ENCODE results near the gene CAGE1.

CAGE1 gene

DNA sequence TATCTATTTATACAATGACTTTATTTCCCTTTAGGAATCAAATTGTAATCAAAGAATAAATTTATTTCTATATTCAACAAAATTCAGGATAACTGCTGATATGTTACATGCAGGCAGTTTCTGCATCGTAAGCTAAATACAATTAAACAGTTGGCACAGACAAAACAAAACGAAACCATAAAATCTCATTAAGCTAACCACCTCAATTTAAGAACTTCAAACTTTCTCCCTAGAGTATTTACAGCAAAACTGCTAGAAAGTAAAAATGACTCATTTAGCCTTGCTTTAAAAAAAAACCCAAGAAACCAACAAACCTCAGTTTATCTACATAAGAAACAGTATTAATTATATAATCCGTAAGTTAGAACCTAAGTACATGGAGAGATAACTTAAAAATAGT lies 93.6 kb downstream of the CAGE1 start:
- Histone ChIP-seq H4K20me1 (ENCODE audit: control insufficient read depth, insufficient read depth, low read depth, low read length) (no peaks in the 10 kb centered on the region), H3K4me2 (ENCODE audit: low read length) (no peak overlapping the region), H3K9me2 (replicated peaks; ENCODE audit: control insufficient read depth, low read length) (no peaks in the 10 kb centered on the region), H3K36me3 (ENCODE audit: control insufficient read depth, low read length) (peaks cover 90% of the 10 kb centered on the region), H3K4me1 (ENCODE audit: control insufficient read depth, low read length) (no peaks in the 10 kb centered on the region), H3K9me3 (ENCODE audit: control insufficient read depth, insufficient read depth, low read length) (no peaks in the 10 kb centered on the region), H3K79me2 (ENCODE audit: control insufficient read depth, low read length) (peaks cover 5% of the 10 kb centered on the region), H3F3A (ENCODE audit: control insufficient read depth, insufficient read depth) (peaks cover 2% of the 10 kb centered on the region; the same call in 1 of the 2 replicates), H3K27me3 (ENCODE audit: control insufficient read depth, low read length) (no peaks in the 10 kb centered on the region), H3K4me3 (ENCODE audit: low read length) (no peak overlapping the region), H3K27ac (ENCODE audit: low read depth, low read length) (no peak overlapping the region)
- TF ChIP-seq EZH2phosphoT487 (IDR thresholded peaks at IDR 0.05; ENCODE audit: borderline replicate concordance, low read length), result no peak
- TF ChIP-seq, protein P1, sequence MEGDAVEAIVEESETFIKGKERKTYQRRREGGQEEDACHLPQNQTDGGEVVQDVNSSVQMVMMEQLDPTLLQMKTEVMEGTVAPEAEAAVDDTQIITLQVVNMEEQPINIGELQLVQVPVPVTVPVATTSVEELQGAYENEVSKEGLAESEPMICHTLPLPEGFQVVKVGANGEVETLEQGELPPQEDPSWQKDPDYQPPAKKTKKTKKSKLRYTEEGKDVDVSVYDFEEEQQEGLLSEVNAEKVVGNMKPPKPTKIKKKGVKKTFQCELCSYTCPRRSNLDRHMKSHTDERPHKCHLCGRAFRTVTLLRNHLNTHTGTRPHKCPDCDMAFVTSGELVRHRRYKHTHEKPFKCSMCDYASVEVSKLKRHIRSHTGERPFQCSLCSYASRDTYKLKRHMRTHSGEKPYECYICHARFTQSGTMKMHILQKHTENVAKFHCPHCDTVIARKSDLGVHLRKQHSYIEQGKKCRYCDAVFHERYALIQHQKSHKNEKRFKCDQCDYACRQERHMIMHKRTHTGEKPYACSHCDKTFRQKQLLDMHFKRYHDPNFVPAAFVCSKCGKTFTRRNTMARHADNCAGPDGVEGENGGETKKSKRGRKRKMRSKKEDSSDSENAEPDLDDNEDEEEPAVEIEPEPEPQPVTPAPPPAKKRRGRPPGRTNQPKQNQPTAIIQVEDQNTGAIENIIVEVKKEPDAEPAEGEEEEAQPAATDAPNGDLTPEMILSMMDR (IDR thresholded peaks at IDR 0.05; ENCODE audit: low read depth, low read length, poor library complexity, severe bottlenecking), result no peak

DNA sequence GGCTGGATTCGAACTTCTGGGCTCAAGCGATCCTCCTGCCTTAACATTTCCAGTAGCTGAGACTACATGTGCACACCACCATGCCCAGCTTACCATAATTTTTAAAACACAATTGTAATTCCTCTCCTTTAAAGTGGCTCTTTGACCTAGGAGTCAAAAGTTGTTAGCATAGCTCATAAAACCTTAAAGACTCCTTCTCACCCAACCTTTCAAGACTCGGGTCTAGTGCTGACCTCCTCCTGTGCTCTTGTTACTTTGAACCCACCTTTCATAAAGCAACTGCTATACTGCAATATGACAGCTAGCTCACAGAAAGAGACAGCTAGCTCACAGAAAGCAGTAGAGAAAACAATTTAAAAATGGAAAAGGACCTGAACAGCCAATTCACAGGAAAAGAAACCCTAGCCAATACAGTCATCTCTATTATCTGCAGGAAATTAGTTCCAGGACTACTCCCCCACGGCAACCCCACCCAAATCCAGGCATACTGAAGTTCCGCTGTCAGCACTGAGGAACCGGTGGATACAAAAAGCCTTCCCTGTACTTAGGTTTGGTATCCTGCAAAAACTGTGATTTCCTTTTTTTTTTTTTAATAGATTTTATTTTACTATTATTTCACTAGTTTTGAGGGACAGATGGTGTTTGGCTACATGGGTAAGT lies 96.8 kb downstream of the CAGE1 start:
- peaks cover 2% of the 10 kb centered on the region; the same call in 1 of the 2 replicates for H3F3A ChIP-seq (ENCODE audit: control insufficient read depth, insufficient read depth)
- H3K4me2 ChIP-seq (ENCODE audit: low read length), result no peak overlapping the region
- H3K27me3 ChIP-seq (ENCODE audit: control insufficient read depth, low read length), result no peaks in the 10 kb centered on the region
- TF ChIP-seq EZH2phosphoT487 (IDR thresholded peaks at IDR 0.05; ENCODE audit: borderline replicate concordance, low read length), result no peak
- no peaks in the 10 kb centered on the region for H3K9me3 ChIP-seq (ENCODE audit: control insufficient read depth, insufficient read depth, low read length)
- peaks cover 90% of the 10 kb centered on the region for H3K36me3 ChIP-seq (ENCODE audit: control insufficient read depth, low read length)
- H3K79me2 ChIP-seq (ENCODE audit: control insufficient read depth, low read length), result no peaks in the 10 kb centered on the region
- H3K9me2 ChIP-seq (replicated peaks; ENCODE audit: control insufficient read depth, low read length), result no peaks in the 10 kb centered on the region
- no peaks in the 10 kb centered on the region for H3K4me1 ChIP-seq (ENCODE audit: control insufficient read depth, low read length)
- H3K4me3 ChIP-seq (ENCODE audit: low read length), result no peak overlapping the region
- no peak overlapping the region for H3K27ac ChIP-seq (ENCODE audit: low read depth, low read length)
- H4K20me1 ChIP-seq (ENCODE audit: control insufficient read depth, insufficient read depth, low read depth, low read length), result no peaks in the 10 kb centered on the region

DNA sequence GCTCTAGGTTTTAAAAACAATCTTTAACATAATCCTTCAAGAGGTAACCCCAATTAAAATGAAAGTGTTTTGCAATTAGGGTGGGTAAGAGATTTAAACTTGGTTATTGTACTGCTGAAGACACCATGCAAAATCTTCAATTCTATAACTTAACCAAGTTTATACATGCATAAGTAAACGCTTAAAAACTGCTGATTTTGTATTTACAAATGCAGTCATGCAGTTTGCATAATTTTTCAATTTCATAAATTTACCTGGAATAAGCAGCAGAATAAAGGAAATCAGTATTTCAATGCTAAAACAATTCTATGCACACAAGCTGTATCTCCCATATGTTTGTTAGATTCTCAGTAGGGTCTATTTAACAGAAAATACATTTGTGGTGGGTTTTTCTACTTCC lies 99.5 kb downstream of the CAGE1 start:
- peaks cover 89% of the 10 kb centered on the region for H3K36me3 ChIP-seq (ENCODE audit: control insufficient read depth, low read length)
- H3K4me1 ChIP-seq (ENCODE audit: control insufficient read depth, low read length), result no peaks in the 10 kb centered on the region
- H3K9me2 ChIP-seq (replicated peaks; ENCODE audit: control insufficient read depth, low read length), result no peaks in the 10 kb centered on the region
- H3K4me2 ChIP-seq (ENCODE audit: low read length), result no peak overlapping the region
- no peaks in the 10 kb centered on the region for H3K27me3 ChIP-seq (ENCODE audit: control insufficient read depth, low read length)
- no peak overlapping the region for H3K27ac ChIP-seq (ENCODE audit: low read depth, low read length)
- H3K79me2 ChIP-seq (ENCODE audit: control insufficient read depth, low read length), result no peaks in the 10 kb centered on the region
- peaks cover 2% of the 10 kb centered on the region; the same call in 1 of the 2 replicates for H3F3A ChIP-seq (ENCODE audit: control insufficient read depth, insufficient read depth)
- no peaks in the 10 kb centered on the region for H3K9me3 ChIP-seq (ENCODE audit: control insufficient read depth, insufficient read depth, low read length)
- H3K4me3 ChIP-seq (ENCODE audit: low read length), result no peak overlapping the region
- H4K20me1 ChIP-seq (ENCODE audit: control insufficient read depth, insufficient read depth, low read depth, low read length), result no peaks in the 10 kb centered on the region
- TF ChIP-seq, protein P1 (IDR thresholded peaks at IDR 0.05; ENCODE audit: low read depth, low read length, poor library complexity, severe bottlenecking), result no peak
- TF ChIP-seq EZH2phosphoT487 (IDR thresholded peaks at IDR 0.05; ENCODE audit: borderline replicate concordance, low read length), result no peak

DNA sequence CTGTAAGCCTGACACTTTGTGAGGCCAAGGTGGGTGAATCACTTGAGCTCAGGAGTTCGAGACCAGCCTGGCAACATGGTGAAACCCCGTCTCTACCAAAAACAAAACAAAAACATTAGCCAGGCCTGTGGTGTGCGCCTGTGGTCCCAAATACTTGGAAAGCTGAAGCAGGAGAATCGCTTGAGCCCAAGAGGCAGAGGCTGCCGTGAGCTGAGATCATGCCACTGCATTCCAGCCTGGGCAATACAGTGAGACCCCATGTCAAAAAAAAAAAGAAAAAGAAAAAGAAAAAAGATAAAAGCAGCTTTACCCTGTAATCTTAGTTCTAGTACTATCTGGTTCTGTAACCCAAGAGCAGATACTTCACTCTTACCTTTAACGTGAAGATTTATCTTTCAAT lies 104.1 kb downstream of the CAGE1 start:
- Histone ChIP-seq H3K79me2 (ENCODE audit: control insufficient read depth, low read length) (no peaks in the 10 kb centered on the region), H3K27ac (ENCODE audit: low read depth, low read length) (no peak overlapping the region), H3K4me2 (ENCODE audit: low read length) (no peak overlapping the region)

More for the DNA sequence above, 104.1 kb downstream of the CAGE1 start:
- Histone ChIP-seq H3F3A (ENCODE audit: control insufficient read depth, insufficient read depth) (peaks cover 7% of the 10 kb centered on the region; the same call in 1 of the 2 replicates), H4K20me1 (ENCODE audit: control insufficient read depth, insufficient read depth, low read depth, low read length) (no peaks in the 10 kb centered on the region), H3K9me2 (replicated peaks; ENCODE audit: control insufficient read depth, low read length) (no peaks in the 10 kb centered on the region), H3K9me3 (ENCODE audit: control insufficient read depth, insufficient read depth, low read length) (no peaks in the 10 kb centered on the region), H3K27me3 (ENCODE audit: control insufficient read depth, low read length) (no peaks in the 10 kb centered on the region), H3K4me1 (ENCODE audit: control insufficient read depth, low read length) (peaks cover 3% of the 10 kb centered on the region; the same call in 1 of the 2 replicates), H3K4me3 (ENCODE audit: low read length) (no peak overlapping the region), H3K36me3 (ENCODE audit: control insufficient read depth, low read length) (peaks cover 60% of the 10 kb centered on the region)
- no peak for TF ChIP-seq EZH2phosphoT487 (IDR thresholded peaks at IDR 0.05; ENCODE audit: borderline replicate concordance, low read length)
- TF ChIP-seq, protein P1 (IDR thresholded peaks at IDR 0.05; ENCODE audit: low read depth, low read length, poor library complexity, severe bottlenecking), result no peak
